WTC11 (cell line): ENCODE measurements around the gene QTRT2. TPM values are rescaled to one million over a fixed set of nuclear protein-coding genes. Genes with fewer than 3 reads are reported as not detected.

Experiments
- ATAC-seq: fragments of 200-7000 bp; cut with Tn5 transposase; 2 replicates; pipeline ENCODE4 v1.10.0; 2021; ENCODE audit warnings: mild to moderate bottlenecking, moderate library complexity
- CTCF ChIA-PET: fragments of 300-600 bp; sonication (Branson Sonifier 250); formaldehyde crosslinking; loops from one replicate; lab custom pipeline; 2021; ENCODE audit warnings: antibody characterized with exemption; lab: Charles Lee
- POLR2A ChIA-PET: fragments of 350-600 bp; sonication (Branson Sonifier 250); formaldehyde crosslinking; loops from one replicate; lab custom pipeline; 2021; ENCODE audit warnings: antibody characterized with exemption; lab: Charles Lee
- DNase-seq: peaks from one replicate; pipeline ENCODE4 v3.0.0; 2021; ENCODE audit warnings: low spot score
- H3K27ac Mint-ChIP-seq: 2 replicates; pipeline ENCODE4 v1.8.0; 2021; ENCODE audit warnings: mixed read lengths
- H3K27me3 Mint-ChIP-seq: 2 replicates; pipeline ENCODE4 v1.8.0; 2021; ENCODE audit warnings: low read depth, mild to moderate bottlenecking, moderate library complexity, mixed read lengths
- H3K36me3 Mint-ChIP-seq: 2 replicates; pipeline ENCODE4 v1.8.0; 2021; ENCODE audit warnings: mixed read lengths
- H3K4me1 Mint-ChIP-seq: 2 replicates; pipeline ENCODE4 v1.8.0; 2022; ENCODE audit warnings: mixed read lengths
- H3K4me3 Mint-ChIP-seq: 2 replicates; pipeline ENCODE4 v1.8.0; 2021; ENCODE audit warnings: mild to moderate bottlenecking, moderate library complexity, mixed read lengths
- H3K9me3 Mint-ChIP-seq: 2 replicates; pipeline ENCODE4 v1.8.0; 2021; ENCODE audit warnings: mixed read lengths
- ATF2 ChIP-seq: sonication (generic); formaldehyde crosslinking; IDR thresholded peaks from 2 replicates; pipeline ENCODE4 v1.8.1; 2022; ENCODE audit warnings: low read depth, missing genetic modification reagents, borderline replicate concordance
- CBFB ChIP-seq: sonication (generic); formaldehyde crosslinking; IDR thresholded peaks from 2 replicates; pipeline ENCODE4 v1.8.1; 2022; ENCODE audit warnings: mild to moderate bottlenecking, low read depth, missing genetic modification reagents
- ESRRA ChIP-seq: sonication (generic); formaldehyde crosslinking; IDR thresholded peaks from 2 replicates; pipeline ENCODE4 v1.8.1; 2022; ENCODE audit warnings: mild to moderate bottlenecking, missing genetic modification reagents, borderline replicate concordance
- HMGA2 ChIP-seq: fragments of 250-450 bp; sonication (Bioruptor Pico); IDR thresholded peaks from 2 replicates; pipeline ENCODE4 v1.4.0; 2021; ENCODE audit warnings: mild to moderate bottlenecking, moderate library complexity
- JUN ChIP-seq: sonication (generic); formaldehyde crosslinking; IDR thresholded peaks from 2 replicates; pipeline ENCODE4 v1.8.0; 2023; ENCODE audit warnings: mild to moderate bottlenecking, missing genetic modification reagents
- NFE2L1 ChIP-seq: sonication (generic); formaldehyde crosslinking; IDR thresholded peaks from 2 replicates; pipeline ENCODE4 v1.8.1; 2023; ENCODE audit warnings: missing genetic modification reagents
- NR1H2 ChIP-seq: sonication (generic); formaldehyde crosslinking; IDR thresholded peaks from 2 replicates; pipeline ENCODE4 v1.9.0; 2021; ENCODE audit warnings: mild to moderate bottlenecking, moderate library complexity, missing genetic modification reagents
- NR2C2 ChIP-seq: sonication (generic); formaldehyde crosslinking; IDR thresholded peaks from 2 replicates; pipeline ENCODE4 v1.8.0; 2022; ENCODE audit warnings: mild to moderate bottlenecking, missing genetic modification reagents
- NR3C1 ChIP-seq: sonication (generic); formaldehyde crosslinking; conservative IDR thresholded peaks from 2 replicates; pipeline ENCODE4 v1.8.1; 2023; ENCODE audit warnings: low read depth, mild to moderate bottlenecking, missing genetic modification reagents
- OVOL2 ChIP-seq: fragments of 250-450 bp; sonication (Bioruptor Pico); IDR thresholded peaks from 2 replicates; pipeline ENCODE4 v1.9.0; 2021; ENCODE audit warnings: mild to moderate bottlenecking, borderline replicate concordance
- PREB ChIP-seq: sonication (generic); formaldehyde crosslinking; IDR thresholded peaks from 2 replicates; pipeline ENCODE4 v1.8.1; 2022; ENCODE audit warnings: mild to moderate bottlenecking, missing genetic modification reagents, moderate library complexity, borderline replicate concordance
- PRRX2 ChIP-seq: fragments of 250-450 bp; sonication (Bioruptor Pico); IDR thresholded peaks from 2 replicates; pipeline ENCODE4 v1.8.0; 2021; ENCODE audit warnings: mild to moderate bottlenecking
- RORB ChIP-seq: fragments of 250-450 bp; sonication (Bioruptor Pico); IDR thresholded peaks from 2 replicates; pipeline ENCODE4 v1.9.0; 2021; ENCODE audit warnings: mild to moderate bottlenecking
- SOX15 ChIP-seq: fragments of 250-450 bp; sonication (Bioruptor Pico); IDR thresholded peaks from 2 replicates; pipeline ENCODE4 v1.9.0; 2021; ENCODE audit warnings: mild to moderate bottlenecking
- TEAD4 ChIP-seq: sonication (generic); formaldehyde crosslinking; IDR thresholded peaks from 2 replicates; pipeline ENCODE4 v1.8.0; 2022; ENCODE audit warnings: mild to moderate bottlenecking, missing genetic modification reagents
- ZBTB21 ChIP-seq: sonication (generic); formaldehyde crosslinking; IDR thresholded peaks from 2 replicates; pipeline ENCODE4 v1.8.1; 2023; ENCODE audit warnings: mild to moderate bottlenecking, missing genetic modification reagents, borderline replicate concordance
- ZNF423 ChIP-seq: fragments of 250-450 bp; sonication (Bioruptor Pico); IDR thresholded peaks from 2 replicates; pipeline ENCODE4 v2.1.2; 2022; ENCODE audit warnings: mild to moderate bottlenecking, moderate library complexity
- ZNF512 ChIP-seq: sonication (generic); formaldehyde crosslinking; IDR thresholded peaks from 2 replicates; pipeline ENCODE4 v1.8.1; 2022; ENCODE audit warnings: missing genetic modification reagents, borderline replicate concordance
- total RNA-seq: library from RNA; stranded (reverse); gene quantifications from 3 replicates; pipeline ENCODE4 v1.2.3, GENCODE V29; 2021
- TF ChIP-seq, protein P1 (sequence below): sonication (generic); formaldehyde crosslinking; IDR thresholded peaks from 2 replicates; pipeline ENCODE4 v1.8.1; 2023; ENCODE audit warnings: mild to moderate bottlenecking, missing genetic modification reagents
- TF ChIP-seq, protein P2 (sequence below): fragments of 250-450 bp; sonication (Bioruptor Pico); IDR thresholded peaks from 2 replicates; pipeline ENCODE4 v1.9.0; 2021; ENCODE audit warnings: moderate library complexity, mild to moderate bottlenecking, inconsistent platforms, borderline replicate concordance
- TF ChIP-seq, protein P3 (sequence below): sonication (generic); formaldehyde crosslinking; IDR thresholded peaks from 2 replicates; pipeline ENCODE4 v1.8.0; 2023; ENCODE audit warnings: missing genetic modification reagents
- TF ChIP-seq, protein P4 (sequence below): sonication (generic); formaldehyde crosslinking; IDR thresholded peaks from 2 replicates; pipeline ENCODE4 v1.8.0; 2023; ENCODE audit warnings: missing genetic modification reagents, mild to moderate bottlenecking, borderline replicate concordance
- TF ChIP-seq, protein P5 (sequence below): sonication (generic); formaldehyde crosslinking; IDR thresholded peaks from 2 replicates; pipeline ENCODE4 v1.8.1; 2023; ENCODE audit warnings: mild to moderate bottlenecking, missing genetic modification reagents, moderate library complexity

The QTRT2 gene
- total RNA-seq, 1 experiment from 2014 or later, result 40.0 TPM

GRCh38 chr3:114112696-114113095 lies 56.2 kb downstream of the QTRT2 start:
- Mint-ChIP-seq H3K9me3 (no peaks in the 10 kb centered on the region), H3K36me3 (no peaks in the 10 kb centered on the region), H3K27me3 (no peaks in the 10 kb centered on the region), H3K4me1 (peaks cover 29% of the 10 kb centered on the region), H3K4me3 (no peak overlapping the region), H3K27ac (no peak overlapping the region)
- TF ChIP-seq PRRX2 (CRISPR knock-in tag) (no peak), JUN (CRISPR knock-in tag) (no peak), ESRRA (no peak), ZNF423 (no peak), TEAD4 (CRISPR knock-in tag) (no peak), RORB (CRISPR knock-in tag) (no peak), OVOL2 (CRISPR knock-in tag) (no peak), ATF2 (CRISPR knock-in tag) (no peak), ZBTB21 (CRISPR knock-in tag) (no peak), SOX15 (no peak), NR1H2 (CRISPR knock-in tag) (no peak)
- TF ChIP-seq, protein P1, sequence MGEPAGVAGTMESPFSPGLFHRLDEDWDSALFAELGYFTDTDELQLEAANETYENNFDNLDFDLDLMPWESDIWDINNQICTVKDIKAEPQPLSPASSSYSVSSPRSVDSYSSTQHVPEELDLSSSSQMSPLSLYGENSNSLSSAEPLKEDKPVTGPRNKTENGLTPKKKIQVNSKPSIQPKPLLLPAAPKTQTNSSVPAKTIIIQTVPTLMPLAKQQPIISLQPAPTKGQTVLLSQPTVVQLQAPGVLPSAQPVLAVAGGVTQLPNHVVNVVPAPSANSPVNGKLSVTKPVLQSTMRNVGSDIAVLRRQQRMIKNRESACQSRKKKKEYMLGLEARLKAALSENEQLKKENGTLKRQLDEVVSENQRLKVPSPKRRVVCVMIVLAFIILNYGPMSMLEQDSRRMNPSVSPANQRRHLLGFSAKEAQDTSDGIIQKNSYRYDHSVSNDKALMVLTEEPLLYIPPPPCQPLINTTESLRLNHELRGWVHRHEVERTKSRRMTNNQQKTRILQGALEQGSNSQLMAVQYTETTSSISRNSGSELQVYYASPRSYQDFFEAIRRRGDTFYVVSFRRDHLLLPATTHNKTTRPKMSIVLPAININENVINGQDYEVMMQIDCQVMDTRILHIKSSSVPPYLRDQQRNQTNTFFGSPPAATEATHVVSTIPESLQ (CRISPR knock-in tag), result no peak
- TF ChIP-seq, protein P2, sequence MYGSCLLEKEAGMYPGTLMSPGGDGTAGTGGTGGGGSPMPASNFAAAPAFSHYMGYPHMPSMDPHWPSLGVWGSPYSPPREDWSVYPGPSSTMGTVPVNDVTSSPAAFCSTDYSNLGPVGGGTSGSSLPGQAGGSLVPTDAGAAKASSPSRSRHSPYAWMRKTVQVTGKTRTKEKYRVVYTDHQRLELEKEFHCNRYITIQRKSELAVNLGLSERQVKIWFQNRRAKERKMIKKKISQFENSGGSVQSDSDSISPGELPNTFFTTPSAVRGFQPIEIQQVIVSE (CRISPR knock-in tag), result no peak
- TF ChIP-seq, protein P3, sequence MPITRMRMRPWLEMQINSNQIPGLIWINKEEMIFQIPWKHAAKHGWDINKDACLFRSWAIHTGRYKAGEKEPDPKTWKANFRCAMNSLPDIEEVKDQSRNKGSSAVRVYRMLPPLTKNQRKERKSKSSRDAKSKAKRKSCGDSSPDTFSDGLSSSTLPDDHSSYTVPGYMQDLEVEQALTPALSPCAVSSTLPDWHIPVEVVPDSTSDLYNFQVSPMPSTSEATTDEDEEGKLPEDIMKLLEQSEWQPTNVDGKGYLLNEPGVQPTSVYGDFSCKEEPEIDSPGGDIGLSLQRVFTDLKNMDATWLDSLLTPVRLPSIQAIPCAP (CRISPR knock-in tag), result no peak
- TF ChIP-seq, protein P4, sequence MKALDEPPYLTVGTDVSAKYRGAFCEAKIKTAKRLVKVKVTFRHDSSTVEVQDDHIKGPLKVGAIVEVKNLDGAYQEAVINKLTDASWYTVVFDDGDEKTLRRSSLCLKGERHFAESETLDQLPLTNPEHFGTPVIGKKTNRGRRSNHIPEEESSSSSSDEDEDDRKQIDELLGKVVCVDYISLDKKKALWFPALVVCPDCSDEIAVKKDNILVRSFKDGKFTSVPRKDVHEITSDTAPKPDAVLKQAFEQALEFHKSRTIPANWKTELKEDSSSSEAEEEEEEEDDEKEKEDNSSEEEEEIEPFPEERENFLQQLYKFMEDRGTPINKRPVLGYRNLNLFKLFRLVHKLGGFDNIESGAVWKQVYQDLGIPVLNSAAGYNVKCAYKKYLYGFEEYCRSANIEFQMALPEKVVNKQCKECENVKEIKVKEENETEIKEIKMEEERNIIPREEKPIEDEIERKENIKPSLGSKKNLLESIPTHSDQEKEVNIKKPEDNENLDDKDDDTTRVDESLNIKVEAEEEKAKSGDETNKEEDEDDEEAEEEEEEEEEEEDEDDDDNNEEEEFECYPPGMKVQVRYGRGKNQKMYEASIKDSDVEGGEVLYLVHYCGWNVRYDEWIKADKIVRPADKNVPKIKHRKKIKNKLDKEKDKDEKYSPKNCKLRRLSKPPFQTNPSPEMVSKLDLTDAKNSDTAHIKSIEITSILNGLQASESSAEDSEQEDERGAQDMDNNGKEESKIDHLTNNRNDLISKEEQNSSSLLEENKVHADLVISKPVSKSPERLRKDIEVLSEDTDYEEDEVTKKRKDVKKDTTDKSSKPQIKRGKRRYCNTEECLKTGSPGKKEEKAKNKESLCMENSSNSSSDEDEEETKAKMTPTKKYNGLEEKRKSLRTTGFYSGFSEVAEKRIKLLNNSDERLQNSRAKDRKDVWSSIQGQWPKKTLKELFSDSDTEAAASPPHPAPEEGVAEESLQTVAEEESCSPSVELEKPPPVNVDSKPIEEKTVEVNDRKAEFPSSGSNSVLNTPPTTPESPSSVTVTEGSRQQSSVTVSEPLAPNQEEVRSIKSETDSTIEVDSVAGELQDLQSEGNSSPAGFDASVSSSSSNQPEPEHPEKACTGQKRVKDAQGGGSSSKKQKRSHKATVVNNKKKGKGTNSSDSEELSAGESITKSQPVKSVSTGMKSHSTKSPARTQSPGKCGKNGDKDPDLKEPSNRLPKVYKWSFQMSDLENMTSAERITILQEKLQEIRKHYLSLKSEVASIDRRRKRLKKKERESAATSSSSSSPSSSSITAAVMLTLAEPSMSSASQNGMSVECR (CRISPR knock-in tag), result no peak
- no peak for DNase-seq
- ChIA-PET CTCF (interaction anchor here (0.9 kb wide), 1 partner anchor 223 kb away, joined by 3 read pairs; no protein-coding TSS in a partner anchor), POLR2A (no interaction called here)
- ATAC-seq, result no peak

DNA sequence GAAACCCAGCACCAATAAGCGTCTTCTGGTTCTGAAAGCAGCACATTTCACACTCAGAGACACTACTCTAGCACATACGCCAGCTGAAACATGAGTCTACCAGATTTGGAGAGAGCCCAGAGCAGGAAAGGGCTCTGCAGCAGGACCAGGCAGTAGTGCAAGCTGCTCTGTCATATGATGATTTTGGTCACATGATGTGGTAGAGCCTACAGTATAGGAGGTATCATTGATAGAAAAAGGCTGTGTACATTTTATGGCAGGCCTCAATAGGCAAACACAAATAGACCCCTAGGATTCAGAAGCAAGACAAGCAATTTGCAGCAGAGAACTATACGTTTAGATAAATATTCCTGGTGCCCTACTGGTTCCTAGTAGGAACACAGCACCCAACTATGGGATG lies 58.2 kb downstream of the QTRT2 start:
- Mint-ChIP-seq H3K4me1 (peaks cover 25% of the 10 kb centered on the region), H3K36me3 (no peaks in the 10 kb centered on the region), H3K27ac (no peak overlapping the region), H3K4me3 (no peak overlapping the region), H3K9me3 (no peaks in the 10 kb centered on the region), H3K27me3 (no peaks in the 10 kb centered on the region)
- ATAC-seq, result no peak
- POLR2A ChIA-PET, result no interaction called here
- CTCF ChIA-PET, result no interaction called here
- DNase-seq, result no peak
- TF ChIP-seq NR1H2 (CRISPR knock-in tag), result no peak
- no peak for TF ChIP-seq HMGA2 (CRISPR knock-in tag)
- no peak for TF ChIP-seq PREB (CRISPR knock-in tag)
- no peak for TF ChIP-seq CBFB (CRISPR knock-in tag)
- TF ChIP-seq NR3C1, result no peak
- TF ChIP-seq NFE2L1 (CRISPR knock-in tag), result no peak
- TF ChIP-seq, protein P5, sequence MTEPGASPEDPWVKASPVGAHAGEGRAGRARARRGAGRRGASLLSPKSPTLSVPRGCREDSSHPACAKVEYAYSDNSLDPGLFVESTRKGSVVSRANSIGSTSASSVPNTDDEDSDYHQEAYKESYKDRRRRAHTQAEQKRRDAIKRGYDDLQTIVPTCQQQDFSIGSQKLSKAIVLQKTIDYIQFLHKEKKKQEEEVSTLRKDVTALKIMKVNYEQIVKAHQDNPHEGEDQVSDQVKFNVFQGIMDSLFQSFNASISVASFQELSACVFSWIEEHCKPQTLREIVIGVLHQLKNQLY (CRISPR knock-in tag), result no peak
- TF ChIP-seq ZNF512 (CRISPR knock-in tag), result no peak
- no peak for TF ChIP-seq NR2C2 (CRISPR knock-in tag)
